ENCODE results near the gene NCBP1. TPM values are rescaled to one million over a fixed set of nuclear protein-coding genes. Genes with fewer than 3 reads are reported as not detected.
"Not testable (repeated sequence)": the region's sequence is repeated elsewhere in the genome, so short reads cannot be mapped to it uniquely, and the experiment has no call there.

NCBP1 gene
- total RNA-seq, 1 donor from 2014 or later = 24.7 TPM

DNA sequence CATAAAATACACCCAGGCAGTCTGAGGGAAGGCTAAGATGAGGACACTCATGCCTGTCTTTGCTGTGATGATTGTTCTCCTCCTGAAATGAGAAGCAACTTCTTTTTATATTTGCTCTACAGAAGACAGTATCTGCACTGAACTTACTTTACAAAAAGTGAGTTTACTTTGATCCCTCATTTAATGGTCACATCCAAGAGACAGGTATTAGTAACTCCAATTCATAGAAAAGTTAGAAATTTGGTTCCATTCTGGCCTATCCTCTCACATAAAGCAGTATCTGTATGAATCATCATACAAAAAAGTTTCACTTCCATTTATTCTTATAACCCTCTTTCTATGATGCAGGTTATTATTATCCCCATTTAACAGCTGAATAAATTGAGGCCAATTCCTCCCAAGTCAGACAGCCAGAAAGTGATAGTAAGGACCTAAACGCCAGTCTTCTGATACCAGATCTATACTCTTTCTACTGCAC lies 15.6 kb upstream of the NCBP1 start:
- no peak for DNase-seq (ENCODE audit: low spot score)
- intact Hi-C loops (cut with DNase I) = no loop called here
- ATAC-seq = no peak

DNA sequence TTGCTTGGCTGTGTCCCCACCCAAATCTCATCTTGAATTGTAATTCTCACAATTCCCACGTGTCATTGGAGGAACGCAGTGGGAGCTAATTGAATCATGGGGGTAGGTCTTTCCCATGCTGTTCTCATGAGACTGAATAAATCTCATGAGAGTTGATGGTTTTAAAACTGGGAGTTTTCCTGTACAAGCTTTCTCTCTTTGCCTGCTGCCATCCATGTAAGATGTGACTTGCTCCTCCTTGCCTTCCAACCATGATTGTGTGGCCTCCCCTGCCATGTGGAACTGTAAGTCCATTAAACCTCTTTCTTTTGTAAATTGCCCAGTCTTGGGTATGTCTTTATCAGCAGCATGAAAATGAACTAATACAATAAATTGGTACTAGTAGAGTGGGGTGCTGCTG lies 13.6 kb upstream of the NCBP1 start:
- ATAC-seq; DNase-seq (ENCODE audit: low spot score); intact Hi-C loops (cut with DNase I): not testable (repeated sequence)

DNA sequence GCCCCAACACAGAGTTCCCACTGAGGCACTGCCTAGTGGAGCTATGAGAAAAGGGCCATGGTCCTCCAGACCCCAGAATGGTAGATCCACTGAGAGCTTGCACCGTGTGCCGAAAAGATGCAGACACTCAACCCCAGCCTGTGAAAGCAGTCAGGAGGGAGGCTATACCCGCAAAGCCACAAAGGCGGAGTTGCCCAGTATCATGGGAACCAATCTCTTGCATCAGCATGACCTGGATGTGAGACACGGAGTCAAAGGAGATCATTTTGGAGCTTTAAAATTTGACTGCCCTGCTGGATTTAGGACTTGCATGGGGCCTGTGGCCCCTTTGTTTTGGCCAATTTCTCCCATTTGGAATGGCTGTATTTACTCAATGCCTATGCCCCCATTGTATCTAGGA lies 11.1 kb upstream of the NCBP1 start:
- DNase-seq (ENCODE audit: low spot score); intact Hi-C loops (cut with DNase I); ATAC-seq: not testable (repeated sequence)

DNA sequence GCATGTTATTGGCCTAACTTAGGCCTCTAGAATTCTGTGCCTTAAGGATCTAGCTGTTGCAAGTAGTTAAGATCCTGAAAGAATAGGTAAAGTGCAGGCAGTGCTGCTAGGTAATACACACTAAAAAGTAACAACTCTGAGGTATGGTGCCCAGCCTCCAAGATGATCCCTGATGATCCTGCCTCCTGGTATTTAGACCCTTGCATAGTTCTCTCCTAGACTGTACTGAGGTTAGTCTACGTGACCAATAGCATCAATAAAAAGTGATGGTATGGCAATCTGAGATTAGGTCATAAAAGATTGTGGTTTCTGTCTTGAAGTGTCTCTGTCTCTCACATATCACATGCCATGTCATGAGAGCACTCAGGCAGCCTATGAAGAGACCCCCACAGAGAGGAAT lies 9.7 kb upstream of the NCBP1 start:
- ATAC-seq = no peak
- DNase-seq (ENCODE audit: low spot score) = no peak
- intact Hi-C loops (cut with DNase I) = no loop called here

DNA sequence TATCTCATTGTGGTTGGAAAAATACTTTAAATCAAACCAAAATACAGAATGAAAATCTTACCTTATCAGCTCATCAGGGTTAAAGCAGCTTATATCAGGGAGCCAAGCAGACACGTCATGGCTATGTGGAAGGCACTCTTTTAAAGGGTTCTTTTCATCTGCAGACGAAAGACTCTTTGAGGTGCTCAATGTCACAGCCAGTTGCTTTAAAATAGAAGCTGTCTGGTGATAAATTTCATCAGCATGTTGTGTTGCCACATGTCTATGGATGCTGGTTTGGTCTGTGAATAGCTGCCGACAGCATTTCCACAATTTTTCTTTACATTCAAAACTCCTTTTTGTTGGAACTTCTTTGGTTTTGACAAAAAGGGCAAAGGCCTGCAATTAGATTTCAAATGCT lies 8.0 kb upstream of the NCBP1 start:
- ATAC-seq = no peak
- intact Hi-C loops (cut with DNase I) = no loop called here
- DNase-seq (ENCODE audit: low spot score) = no peak

GRCh38 chr9:97627624-97628023 lies 6.0 kb upstream of the NCBP1 start:
- ATAC-seq (no peak), DNase-seq (ENCODE audit: low spot score) (no peak)
- intact Hi-C loops (cut with DNase I) = no loop called here

GRCh38 chr9:97628668-97629067 lies 5.0 kb upstream of the NCBP1 start:
- ATAC-seq (no peak), DNase-seq (ENCODE audit: low spot score) (no peak)
- intact Hi-C loops (cut with DNase I) = no loop called here

GRCh38 chr9:97629156-97629555 lies 4.5 kb upstream of the NCBP1 start:
- DNase-seq (ENCODE audit: low spot score) = no peak
- intact Hi-C loops (cut with DNase I) = no loop called here
- no peak for ATAC-seq

DNA sequence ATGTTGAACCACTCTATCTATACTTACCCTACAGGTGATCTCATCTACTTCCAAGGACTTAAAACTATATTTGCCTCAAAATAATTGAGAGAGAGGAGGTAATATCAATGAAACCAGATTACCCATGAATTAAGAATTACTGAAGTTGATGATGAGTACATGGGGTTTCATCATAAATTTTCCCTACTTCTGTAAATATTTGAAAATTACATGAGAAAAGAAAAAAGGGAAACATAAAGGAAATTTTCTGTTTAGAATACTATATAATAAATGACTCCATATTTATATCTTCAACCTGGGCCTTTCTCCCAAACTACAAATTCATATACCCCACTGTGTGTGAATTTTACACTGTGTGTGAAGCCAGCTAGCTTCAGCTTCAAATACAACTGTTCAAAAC lies 3.0 kb upstream of the NCBP1 start:
- intact Hi-C loops (cut with DNase I) = no loop called here

GRCh38 chr9:97632248-97632984 lies 1.2 kb upstream of the NCBP1 start:
- DNase-seq (ENCODE audit: low spot score) (peak; percentile 66), ATAC-seq (peak; percentile 40)
- intact Hi-C loops (cut with DNase I) = no loop called here

More for the DNA sequence above, 3.0 kb upstream of the NCBP1 start:
- DNase-seq (ENCODE audit: low spot score) = no peak
- ATAC-seq = no peak

DNA sequence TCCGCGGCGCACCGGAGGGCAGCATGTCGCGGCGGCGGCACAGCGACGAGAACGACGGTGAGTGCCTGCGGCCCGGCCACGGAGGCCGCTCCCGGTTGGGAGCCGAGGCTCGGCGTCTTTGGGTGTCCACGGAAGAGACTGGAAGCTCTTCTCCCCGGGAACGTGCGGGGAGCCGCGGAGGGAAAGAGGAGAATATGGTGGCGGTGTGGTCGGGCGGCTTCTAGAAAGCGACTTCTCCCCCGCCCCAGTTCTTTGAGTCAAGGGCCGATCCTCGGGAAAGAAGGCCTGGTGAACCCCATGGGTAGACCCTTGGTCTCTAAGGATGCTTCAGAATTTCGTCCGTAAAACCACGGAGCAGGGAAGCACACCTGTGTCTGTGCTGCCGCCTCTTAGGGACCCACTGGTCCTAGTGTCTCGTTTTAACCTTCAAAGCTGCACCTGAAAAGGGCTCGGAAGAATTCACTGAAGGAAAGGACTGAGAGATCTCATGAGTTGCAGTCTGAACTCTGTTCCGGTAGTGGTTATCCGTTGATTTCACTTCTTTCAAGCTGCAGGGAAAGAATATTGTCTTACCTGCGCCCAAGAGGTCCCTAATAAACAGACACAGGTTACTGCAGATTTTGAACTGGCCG lies 354 bp downstream of the NCBP1 start:
- ATAC-seq (no peak), DNase-seq (ENCODE audit: low spot score) (no peak)
- intact Hi-C loops (cut with DNase I) = no loop called here

DNA sequence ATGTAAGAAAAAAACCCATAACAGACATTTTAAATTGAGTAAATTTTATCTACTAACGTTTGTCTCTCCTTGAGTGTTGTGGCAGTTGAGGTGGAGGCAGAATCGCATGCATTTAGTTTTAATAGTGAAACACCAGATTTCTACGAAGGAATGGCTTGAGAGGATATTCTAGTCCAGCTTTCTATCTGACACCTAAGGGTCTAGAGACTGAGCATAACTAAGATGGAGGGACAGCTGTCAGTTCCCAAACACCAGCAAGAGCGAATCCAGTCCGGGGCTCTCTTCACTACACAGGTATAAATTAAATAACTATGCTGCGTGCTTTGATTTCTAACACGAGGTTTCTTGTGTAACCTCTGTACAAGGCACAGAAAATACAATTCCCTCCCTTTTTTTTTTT lies 1.4 kb downstream of the NCBP1 start:
- intact Hi-C loops (cut with DNase I) = no loop called here
- ATAC-seq (no peak), DNase-seq (ENCODE audit: low spot score) (no peak)

DNA sequence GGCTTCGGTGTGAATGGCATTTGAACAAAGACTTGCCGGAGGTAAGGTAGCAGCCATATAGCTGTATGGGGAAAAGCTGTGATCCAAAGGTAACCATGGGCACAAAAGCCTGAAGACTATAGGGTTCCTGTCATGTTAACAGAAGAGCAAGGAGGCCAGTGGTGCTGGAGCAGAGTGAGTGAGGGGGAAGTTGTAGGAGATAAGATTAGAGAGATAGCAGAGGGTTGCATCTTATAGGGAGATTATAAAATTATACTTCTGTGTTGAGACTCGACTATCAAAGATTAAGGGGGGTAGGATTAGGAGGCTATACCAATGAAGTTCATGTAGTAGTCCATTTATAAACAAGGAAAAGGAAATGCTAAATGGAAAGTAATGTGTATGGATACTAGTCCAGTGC lies 3.3 kb downstream of the NCBP1 start:
- ATAC-seq = no peak

GRCh38 chr9:97638666-97639065 lies 5.0 kb downstream of the NCBP1 start:
- no peak for DNase-seq (ENCODE audit: low spot score)
- intact Hi-C loops (cut with DNase I) = no loop called here
- ATAC-seq = no peak

More for the DNA sequence above, 3.3 kb downstream of the NCBP1 start:
- no peak for DNase-seq (ENCODE audit: low spot score)
- intact Hi-C loops (cut with DNase I) = no loop called here

DNA sequence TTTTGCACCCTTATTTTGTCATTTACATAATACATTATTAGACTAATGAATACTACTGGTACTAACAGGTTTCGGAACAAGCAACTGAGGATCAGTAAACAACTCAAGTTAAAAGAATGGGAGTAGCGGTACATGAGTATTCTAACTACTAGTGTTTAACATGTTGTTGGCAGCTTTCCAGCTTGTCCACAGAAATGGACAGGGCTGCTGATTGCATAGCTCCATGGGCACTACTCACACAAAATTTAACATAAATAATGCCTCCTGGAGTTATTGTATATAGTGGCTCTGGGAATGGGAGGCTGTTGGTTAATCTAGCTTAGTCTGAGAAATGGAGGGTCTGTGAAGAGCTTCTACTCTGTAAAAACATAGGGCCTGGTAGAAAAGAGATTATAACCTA lies 6.7 kb downstream of the NCBP1 start:
- ATAC-seq (no peak), DNase-seq (ENCODE audit: low spot score) (no peak)
- intact Hi-C loops (cut with DNase I) = no loop called here

DNA sequence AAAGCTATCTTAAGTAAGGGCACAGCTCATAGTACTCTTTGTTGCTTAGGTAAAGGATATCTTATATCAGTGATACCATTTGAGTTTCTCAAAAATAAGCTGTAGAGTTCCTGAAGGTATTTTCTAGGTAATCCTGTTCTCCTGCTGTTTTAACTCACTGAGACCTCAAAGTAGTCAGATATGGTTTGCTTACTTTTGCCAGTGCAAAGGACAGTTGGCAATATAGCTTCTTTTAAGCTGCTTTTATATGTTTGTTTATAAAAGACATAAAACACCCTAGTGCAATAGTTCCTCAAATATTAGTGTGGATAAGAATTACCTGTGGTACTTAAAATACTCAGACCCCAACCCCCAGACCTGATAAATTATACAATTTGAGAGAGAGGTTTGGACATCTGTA lies 12.1 kb downstream of the NCBP1 start:
- ATAC-seq (no peak), DNase-seq (ENCODE audit: low spot score) (no peak)
- intact Hi-C loops (cut with DNase I) = no loop called here

DNA sequence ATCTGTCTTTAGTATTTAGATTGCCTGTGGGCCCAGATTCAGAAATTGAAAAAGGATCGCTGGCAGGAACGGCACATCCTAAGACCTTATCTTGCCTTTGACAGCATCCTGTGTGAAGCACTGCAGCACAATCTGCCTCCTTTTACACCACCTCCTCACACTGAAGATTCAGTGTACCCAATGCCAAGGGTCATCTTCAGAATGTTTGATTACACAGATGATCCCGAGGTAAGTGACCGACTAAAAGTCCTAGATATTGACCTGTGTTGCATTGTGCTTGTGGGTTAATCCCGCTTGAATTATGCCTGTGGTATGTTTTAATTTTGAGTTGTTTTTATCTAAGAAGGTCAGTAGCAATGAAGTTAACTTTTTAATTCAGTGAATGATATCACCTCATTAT lies 14.4 kb downstream of the NCBP1 start:
- DNase-seq (ENCODE audit: low spot score) = no peak
- intact Hi-C loops (cut with DNase I) = no loop called here
- ATAC-seq = no peak

GRCh38 chr9:97651646-97652045 lies 18.0 kb downstream of the NCBP1 start:
- no peak for DNase-seq (ENCODE audit: low spot score)
- intact Hi-C loops (cut with DNase I) = no loop called here
- ATAC-seq = no peak

GRCh38 chr9:97658707-97659106 lies 25.1 kb downstream of the NCBP1 start:
- intact Hi-C loops (cut with DNase I) = no loop called here
- no peak for ATAC-seq
- DNase-seq (ENCODE audit: low spot score) = no peak

GRCh38 chr9:97659771-97660170 lies 26.1 kb downstream of the NCBP1 start:
- intact Hi-C loops (cut with DNase I) = no loop called here
- ATAC-seq (no peak), DNase-seq (ENCODE audit: low spot score) (no peak)

DNA sequence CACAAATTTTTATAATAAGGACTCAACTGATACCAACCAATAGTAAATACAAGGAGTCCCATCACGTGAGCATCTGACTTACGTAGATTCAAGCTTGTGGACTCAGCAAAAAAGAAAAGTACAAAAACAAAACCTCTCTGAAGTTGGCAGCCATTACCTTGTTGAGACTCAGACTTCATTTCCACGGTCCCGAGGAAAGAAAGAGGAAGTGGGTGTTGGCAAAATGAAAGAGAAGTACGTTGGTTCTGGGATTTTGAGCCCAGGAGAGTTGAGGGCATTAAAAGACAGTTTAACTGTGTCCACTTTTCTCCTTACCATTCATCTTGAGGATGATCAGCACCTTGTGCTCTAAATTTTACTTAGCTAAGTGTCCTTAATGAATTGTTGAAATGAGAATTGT lies 26.7 kb downstream of the NCBP1 start:
- DNase-seq (ENCODE audit: low spot score) = no peak
- intact Hi-C loops (cut with DNase I) = no loop called here
- ATAC-seq = no peak
